GM23248 (cell line): ENCODE measurements around the gene TRAPPC3. TPM values are rescaled to one million over a fixed set of nuclear protein-coding genes. Genes with fewer than 3 reads are reported as not detected.

ENCODE experiments used
- DNase-seq: peaks from one replicate; pipeline ENCODE4 v3.0.0-alpha.2; 2015
- H2AFZ ChIP-seq: fragments of 200-600 bp; sonication (generic); 2 replicates; pipeline ENCODE4 v1.6.1; 2016; ENCODE audit warnings: antibody characterized with exemption
- H3F3A ChIP-seq: fragments of 200-600 bp; sonication (generic); 2 replicates; pipeline ENCODE4 v1.6.1; 2016; ENCODE audit warnings: mild to moderate bottlenecking, antibody characterized with exemption, mixed run types; ENCODE audit not compliant: insufficient read depth
- H3K27ac ChIP-seq: fragments of 200-600 bp; sonication (generic); 2 replicates; pipeline ENCODE4 v1.5.1; 2016; ENCODE audit warnings: mild to moderate bottlenecking
- H3K27me3 ChIP-seq: fragments of 200-600 bp; sonication (generic); replicated peaks from 2 replicates; pipeline ENCODE4 v1.6.1; 2016; ENCODE audit warnings: mild to moderate bottlenecking; ENCODE audit not compliant: insufficient read depth
- H3K36me3 ChIP-seq: fragments of 200-600 bp; sonication (generic); 2 replicates; pipeline ENCODE4 v1.6.1; 2016; ENCODE audit warnings: low read depth, mild to moderate bottlenecking
- H3K4me1 ChIP-seq: fragments of 200-600 bp; sonication (generic); 2 replicates; pipeline ENCODE4 v1.6.1; 2016; ENCODE audit warnings: mild to moderate bottlenecking; ENCODE audit not compliant: insufficient read depth
- H3K4me2 ChIP-seq: fragments of 200-600 bp; sonication (generic); one replicate; pipeline ENCODE4 v1.6.1; 2016; ENCODE audit warnings: mild to moderate bottlenecking; ENCODE audit not compliant: unreplicated experiment
- H3K4me3 ChIP-seq: fragments of 200-600 bp; sonication (generic); 2 replicates; pipeline ENCODE4 v1.5.1; 2016; ENCODE audit warnings: mild to moderate bottlenecking
- H3K79me2 ChIP-seq: fragments of 200-600 bp; sonication (generic); 2 replicates; pipeline ENCODE4 v1.6.1; 2016; ENCODE audit warnings: mild to moderate bottlenecking; ENCODE audit not compliant: insufficient read depth
- H3K9ac ChIP-seq: fragments of 200-600 bp; sonication (generic); 2 replicates; pipeline ENCODE4 v1.6.1; 2016; ENCODE audit warnings: mild to moderate bottlenecking
- H3K9me2 ChIP-seq: fragments of 200-600 bp; sonication (generic); 2 replicates; pipeline ENCODE4 v1.6.1; 2016; ENCODE audit warnings: mixed run types, mild to moderate bottlenecking, moderate library complexity; ENCODE audit not compliant: insufficient read depth
- H3K9me3 ChIP-seq: fragments of 200-600 bp; sonication (generic); one replicate; pipeline ENCODE4 v1.6.1; 2017; ENCODE audit warnings: low read depth
- H4K20me1 ChIP-seq: fragments of 200-600 bp; sonication (generic); 2 replicates; pipeline ENCODE4 v1.6.0; 2016; ENCODE audit not compliant: insufficient read depth
- EZH2 ChIP-seq: fragments of 200-600 bp; sonication (generic); IDR thresholded peaks from 2 replicates; pipeline ENCODE4 v1.6.1; 2018; ENCODE audit warnings: antibody characterized with exemption, mild to moderate bottlenecking; ENCODE audit not compliant: insufficient read depth, poor library complexity, severe bottlenecking
- EZH2phosphoT487 ChIP-seq: fragments of 200-600 bp; sonication (generic); IDR thresholded peaks from 2 replicates; pipeline ENCODE4 v1.6.1; 2018; ENCODE audit warnings: antibody characterized with exemption, moderate library complexity, mild to moderate bottlenecking, low read depth; ENCODE audit not compliant: insufficient read depth
- WGBS, 2 experiments: methylation state at CpG; one replicate each; pipeline ENCODE4 v1.1.6; 2015 to 2017; ENCODE audit warnings: low lambda C conversion rate in 2 of 2, low coverage in 1 of 2; ENCODE audit errors: missing lambda C conversion rate in 2 of 2; 5-methylcytosine and 5-hydroxymethylcytosine counted together
- in situ Hi-C: fragments of 300-500 bp; cut with MboI; formaldehyde crosslinking; loops from 2 replicates; pipeline ENCODE4 v1.15.0; 2020
- polyA plus RNA-seq: library from polyadenylated mRNA; unstranded; fragments of >200 nt; fragmentation: Nextera tagmentation; extraction: Ambion mirVana; gene quantifications from 2 replicates; pipeline ENCODE4 v1.2.1, GENCODE V29; 2016
- total RNA-seq: library from RNA; depleted of rRNA; stranded (reverse); fragments of >200 nt; shearing (Covaris generic); gene quantifications from 2 replicates; pipeline ENCODE4 v1.2.3, GENCODE V29; 2014

TRAPPC3 gene
- total and polyA plus RNA-seq, 2 experiments from 2014 or later: 112 to 134 TPM

- H3K4me1 ChIP-seq: peaks cover 32% of the 10 kb centered on the region
- peaks cover 97% of the 10 kb centered on the region for H3K79me2 ChIP-seq
- H3F3A ChIP-seq: peaks cover 38% of the 10 kb centered on the region
- no peaks in the 10 kb centered on the region for H4K20me1 ChIP-seq
- no peaks in the 10 kb centered on the region for H3K9me3 ChIP-seq
- no peak overlapping the region for H3K4me3 ChIP-seq
- H2AFZ ChIP-seq: no peak overlapping the region
- WGBS, 2 experiments: 96 to 100% methylated on average over 2 of the region's 2 CpGs
- in situ Hi-C loops: no loop called here
- DNase-seq: no peak
- no peak overlapping the region for H3K9ac ChIP-seq
- no peak overlapping the region for H3K4me2 ChIP-seq
- H3K27ac ChIP-seq: no peak overlapping the region
- no peaks in the 10 kb centered on the region for H3K27me3 ChIP-seq
- peaks cover 5% of the 10 kb centered on the region; the same call in 1 of the 2 replicates for H3K36me3 ChIP-seq
- no peaks in the 10 kb centered on the region for H3K9me2 ChIP-seq
- no peak for TF ChIP-seq EZH2
- TF ChIP-seq EZH2phosphoT487: no peak
Observed at GRCh38 chr1:36144413-36144812, 4.9 kb downstream of the TRAPPC3 start.

- Histone ChIP-seq H3K36me3 (peaks cover 12% of the 10 kb centered on the region), H3K4me2 (no peak overlapping the region), H3K9ac (no peak overlapping the region), H3K4me1 (peaks cover 31% of the 10 kb centered on the region), H3K27ac (no peak overlapping the region), H3F3A (peaks cover 41% of the 10 kb centered on the region), H3K9me3 (no peaks in the 10 kb centered on the region), H3K79me2 (peaks cover 100% of the 10 kb centered on the region), H3K9me2 (no peaks in the 10 kb centered on the region), H3K27me3 (no peaks in the 10 kb centered on the region), H4K20me1 (no peaks in the 10 kb centered on the region), H2AFZ (no peak overlapping the region), H3K4me3 (no peak overlapping the region)
- in situ Hi-C loops: no loop called here
- TF ChIP-seq EZH2phosphoT487: no peak
- no peak for TF ChIP-seq EZH2
- WGBS, 2 experiments: 84 to 91% methylated on average over 4 of the region's 4 CpGs
- no peak for DNase-seq
Observed at GRCh38 chr1:36143424-36143823, 5.9 kb downstream of the TRAPPC3 start.

GRCh38 chr1:36142121-36142520, 7.2 kb downstream of the TRAPPC3 start:
- no peak overlapping the region for H2AFZ ChIP-seq
- 0 out of 2 replicates have a peak overlapping the region, but pooled peaks have one; percentile 2 for H3K27ac ChIP-seq
- 16 to 24% methylated on average over 1 of the region's 1 CpG for WGBS, 2 experiments
- no peaks in the 10 kb centered on the region for H4K20me1 ChIP-seq
- peaks cover 29% of the 10 kb centered on the region for H3K4me1 ChIP-seq
- H3K9me2 ChIP-seq: no peaks in the 10 kb centered on the region
- no peaks in the 10 kb centered on the region for H3K9me3 ChIP-seq
- TF ChIP-seq EZH2 (no peak), EZH2phosphoT487 (no peak)
- H3K79me2 ChIP-seq: peaks cover 100% of the 10 kb centered on the region
- no peak overlapping the region for H3K9ac ChIP-seq
- peaks cover 49% of the 10 kb centered on the region for H3F3A ChIP-seq
- peaks cover 16% of the 10 kb centered on the region for H3K36me3 ChIP-seq
- DNase-seq: peak; percentile 35
- H3K4me3 ChIP-seq: no peak overlapping the region
- H3K27me3 ChIP-seq: no peaks in the 10 kb centered on the region
- in situ Hi-C loops: no loop called here
- H3K4me2 ChIP-seq: no peak overlapping the region

GRCh38 chr1:36139521-36139920, 9.8 kb downstream of the TRAPPC3 start:
- H3K9ac ChIP-seq: no peak overlapping the region
- H3K9me3 ChIP-seq: no peaks in the 10 kb centered on the region
- H3K27me3 ChIP-seq: no peaks in the 10 kb centered on the region
- TF ChIP-seq EZH2 (no peak), EZH2phosphoT487 (no peak)
- no peaks in the 10 kb centered on the region for H4K20me1 ChIP-seq
- no peak for DNase-seq
- H3K4me2 ChIP-seq: no peak overlapping the region
- no peak overlapping the region for H3K4me3 ChIP-seq
- H3F3A ChIP-seq: peaks cover 74% of the 10 kb centered on the region
- peaks cover 77% of the 10 kb centered on the region for H3K79me2 ChIP-seq
- in situ Hi-C loops: no loop called here
- H2AFZ ChIP-seq: no peak overlapping the region
- H3K9me2 ChIP-seq: no peaks in the 10 kb centered on the region
- 78 to 83% methylated on average over 5 of the region's 5 CpGs for WGBS, 2 experiments
- H3K4me1 ChIP-seq: peaks cover 54% of the 10 kb centered on the region
- H3K27ac ChIP-seq: peak overlapping the region; percentile 74
- H3K36me3 ChIP-seq: peaks cover 16% of the 10 kb centered on the region

- in situ Hi-C loops: no loop called here
- Histone ChIP-seq H3K79me2 (peaks cover 60% of the 10 kb centered on the region), H3K27ac (no peak overlapping the region)
Observed at GRCh38 chr1:36137776-36138175, 11.5 kb downstream of the TRAPPC3 start.

More at GRCh38 chr1:36137776-36138175, 11.5 kb downstream of the TRAPPC3 start:
- no peaks in the 10 kb centered on the region for H4K20me1 ChIP-seq
- WGBS, 2 experiments: 88 to 95% methylated on average over 3 of the region's 3 CpGs
- H3K27me3 ChIP-seq: no peaks in the 10 kb centered on the region
- H3K4me2 ChIP-seq: no peak overlapping the region
- H3F3A ChIP-seq: peaks cover 78% of the 10 kb centered on the region
- TF ChIP-seq EZH2 (no peak), EZH2phosphoT487 (no peak)
- H3K4me3 ChIP-seq: no peak overlapping the region
- peaks cover 69% of the 10 kb centered on the region for H3K4me1 ChIP-seq
- H3K9me2 ChIP-seq: no peaks in the 10 kb centered on the region
- no peak for DNase-seq
- H3K36me3 ChIP-seq: peaks cover 16% of the 10 kb centered on the region
- H2AFZ ChIP-seq: no peak overlapping the region
- H3K9me3 ChIP-seq: no peaks in the 10 kb centered on the region
- H3K9ac ChIP-seq: no peak overlapping the region
